Endodermal cell (in vitro differentiated cells): ENCODE data around the gene TECR. TPM values are rescaled to one million over a fixed set of nuclear protein-coding genes. Genes with fewer than 3 reads are reported as not detected.
A peak's percentile ranks its signal among the peaks of the same experiment; 100 is the strongest.

Source experiments
- DNase-seq: peaks from one replicate; pipeline ENCODE4 v3.0.0-alpha.2; 2017
- H3K27ac ChIP-seq: 2 replicates; pipeline ENCODE4 v1.5.1; 2013; ENCODE audit warnings: mild to moderate bottlenecking, low read depth, low read length, moderate library complexity
- H3K27me3 ChIP-seq: 2 replicates; pipeline ENCODE4 v1.6.1; 2013; ENCODE audit warnings: mild to moderate bottlenecking, low read length, moderate library complexity; ENCODE audit not compliant: insufficient read depth, control insufficient read depth, poor library complexity, severe bottlenecking
- H3K36me3 ChIP-seq: 2 replicates; pipeline ENCODE4 v1.7.0; 2013; ENCODE audit warnings: mild to moderate bottlenecking, low read length, moderate library complexity; ENCODE audit not compliant: control insufficient read depth, insufficient read depth
- H3K4me1 ChIP-seq: one replicate; pipeline ENCODE4 v1.7.0; 2013; ENCODE audit warnings: low read length; ENCODE audit not compliant: control insufficient read depth, insufficient read depth
- H3K4me3 ChIP-seq: 2 replicates; pipeline ENCODE4 v1.5.1; 2013; ENCODE audit warnings: mild to moderate bottlenecking, low read length, moderate library complexity
- H3K9ac ChIP-seq: 2 replicates; pipeline ENCODE4 v1.6.1; 2013; ENCODE audit warnings: mild to moderate bottlenecking, low read length, moderate library complexity; ENCODE audit not compliant: poor library complexity, severe bottlenecking; ENCODE audit errors: extremely low read depth
- H3K9me3 ChIP-seq: 2 replicates; pipeline ENCODE4 v1.6.1; 2013; ENCODE audit warnings: mild to moderate bottlenecking, low read length, moderate library complexity; ENCODE audit not compliant: control insufficient read depth
- H3K27ac Mint-ChIP-seq: 2 replicates; pipeline ENCODE4 v1.8.0; 2020; ENCODE audit warnings: mixed read lengths
- H3K27me3 Mint-ChIP-seq: 2 replicates; pipeline ENCODE4 v1.8.0; 2021; ENCODE audit warnings: mild to moderate bottlenecking, mixed read lengths; ENCODE audit not compliant: insufficient read depth
- H3K36me3 Mint-ChIP-seq: 2 replicates; pipeline ENCODE4 v1.8.0; 2020; ENCODE audit warnings: low read depth, mixed read lengths
- H3K4me1 Mint-ChIP-seq: 2 replicates; pipeline ENCODE4 v1.8.0; 2020; ENCODE audit warnings: mixed read lengths
- H3K4me3 Mint-ChIP-seq: 2 replicates; pipeline ENCODE4 v1.8.0; 2020; ENCODE audit warnings: mild to moderate bottlenecking, moderate library complexity, mixed read lengths
- H3K9me3 Mint-ChIP-seq: 2 replicates; pipeline ENCODE4 v1.8.0; 2020; ENCODE audit warnings: mild to moderate bottlenecking, mixed read lengths
- WGBS, 2 experiments: methylation state at CpG; one replicate each; pipeline versions ENCODE4 v1.1.5 to v1.1.7; 2013; ENCODE audit warnings: missing lambda C conversion rate in 2 of 2, mixed read lengths in 1 of 2; ENCODE audit not compliant: insufficient coverage in 1 of 2, insufficient read length in 1 of 2; 5-methylcytosine and 5-hydroxymethylcytosine counted together
- total RNA-seq, 2 donors: library from RNA; stranded (reverse); fragmentation: NEBNext Ultra II Directional in 1 of 2; extraction: Animal tissue kit (Norgen Biotek cat#: 25700) in 1 of 2; gene quantifications; 2 replicates in 1 of 2; 3 replicates in 1 of 2; pipeline ENCODE4 v1.2.1, GENCODE V29; 2021
- TF ChIP-seq, protein P1 (sequence below): fragments of 200-600 bp; sonication (generic); conservative IDR thresholded peaks from 2 replicates; pipeline ENCODE4 v1.5.0; 2021; ENCODE audit warnings: antibody characterized with exemption, mild to moderate bottlenecking

Gene TECR
- total RNA-seq, 2 donors from 2014 or later, result 127 to 140 TPM

DNA sequence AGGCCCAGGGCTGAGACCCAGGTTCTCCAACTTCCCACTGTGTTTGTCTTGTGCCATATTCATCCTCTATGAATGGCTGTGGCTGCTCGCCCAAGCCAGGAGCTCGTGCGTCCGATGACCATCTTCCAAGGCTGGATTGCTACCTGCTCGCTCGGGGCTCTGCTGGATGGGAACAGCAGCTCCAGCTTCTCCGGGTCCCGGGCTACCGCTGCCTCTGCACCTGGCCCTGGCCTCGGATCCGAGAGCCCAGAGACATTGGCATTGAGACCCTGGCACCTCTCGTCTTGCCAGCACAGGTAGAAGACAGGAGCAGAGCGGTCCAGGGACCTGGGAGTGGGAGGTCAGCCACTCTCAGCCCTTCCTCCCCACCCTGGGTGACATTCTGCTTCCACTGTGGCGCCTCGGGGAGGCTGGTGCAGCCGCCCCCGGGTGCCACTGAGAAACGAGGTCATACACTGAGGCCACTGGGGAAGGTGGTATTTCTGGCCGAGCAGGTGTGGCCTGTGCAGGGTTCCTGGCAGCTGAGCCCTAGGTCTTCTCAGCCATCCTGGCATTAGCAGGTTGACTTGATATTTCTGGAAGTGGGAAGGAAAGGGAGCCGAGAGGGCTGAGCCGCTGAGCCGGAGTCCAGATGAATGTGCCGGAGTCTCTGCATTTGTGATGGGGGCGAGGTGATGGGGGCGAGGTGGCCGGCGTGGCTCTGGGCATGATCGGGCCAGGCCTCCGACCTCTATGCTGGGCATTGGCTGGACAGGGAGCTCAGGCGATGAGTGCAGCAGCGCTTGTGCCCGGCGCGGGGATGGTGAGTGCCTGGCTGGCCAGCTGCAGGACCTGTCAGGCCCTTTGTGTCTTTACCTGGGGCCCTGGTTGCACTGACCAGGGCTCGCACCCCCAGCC is 23.9 kb downstream of the TECR start:
- H3K4me1 Mint-ChIP-seq, result peaks cover 5% of the 10 kb centered on the region
- no peak for DNase-seq
- no peaks in the 10 kb centered on the region for H3K27me3 Mint-ChIP-seq
- H3K36me3 ChIP-seq, result peaks cover 5% of the 10 kb centered on the region
- H3K27me3 ChIP-seq, result no peaks in the 10 kb centered on the region
- H3K9me3 ChIP-seq, result no peaks in the 10 kb centered on the region
- no peaks in the 10 kb centered on the region for H3K9me3 Mint-ChIP-seq
- peaks cover 15% of the 10 kb centered on the region for H3K36me3 Mint-ChIP-seq
- no peak overlapping the region for H3K9ac ChIP-seq
- no peak overlapping the region for H3K27ac ChIP-seq
- no peaks in the 10 kb centered on the region for H3K4me1 ChIP-seq
- no peak overlapping the region for H3K4me3 Mint-ChIP-seq
- TF ChIP-seq, protein P1, sequence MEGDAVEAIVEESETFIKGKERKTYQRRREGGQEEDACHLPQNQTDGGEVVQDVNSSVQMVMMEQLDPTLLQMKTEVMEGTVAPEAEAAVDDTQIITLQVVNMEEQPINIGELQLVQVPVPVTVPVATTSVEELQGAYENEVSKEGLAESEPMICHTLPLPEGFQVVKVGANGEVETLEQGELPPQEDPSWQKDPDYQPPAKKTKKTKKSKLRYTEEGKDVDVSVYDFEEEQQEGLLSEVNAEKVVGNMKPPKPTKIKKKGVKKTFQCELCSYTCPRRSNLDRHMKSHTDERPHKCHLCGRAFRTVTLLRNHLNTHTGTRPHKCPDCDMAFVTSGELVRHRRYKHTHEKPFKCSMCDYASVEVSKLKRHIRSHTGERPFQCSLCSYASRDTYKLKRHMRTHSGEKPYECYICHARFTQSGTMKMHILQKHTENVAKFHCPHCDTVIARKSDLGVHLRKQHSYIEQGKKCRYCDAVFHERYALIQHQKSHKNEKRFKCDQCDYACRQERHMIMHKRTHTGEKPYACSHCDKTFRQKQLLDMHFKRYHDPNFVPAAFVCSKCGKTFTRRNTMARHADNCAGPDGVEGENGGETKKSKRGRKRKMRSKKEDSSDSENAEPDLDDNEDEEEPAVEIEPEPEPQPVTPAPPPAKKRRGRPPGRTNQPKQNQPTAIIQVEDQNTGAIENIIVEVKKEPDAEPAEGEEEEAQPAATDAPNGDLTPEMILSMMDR, result no peak
- H3K4me3 ChIP-seq, result no peak overlapping the region
- WGBS, 2 experiments, result 92 to 94% methylated on average over 23 to 35 of the region's 35 CpGs
- H3K27ac Mint-ChIP-seq, result peak overlapping the region; percentile 13

DNA sequence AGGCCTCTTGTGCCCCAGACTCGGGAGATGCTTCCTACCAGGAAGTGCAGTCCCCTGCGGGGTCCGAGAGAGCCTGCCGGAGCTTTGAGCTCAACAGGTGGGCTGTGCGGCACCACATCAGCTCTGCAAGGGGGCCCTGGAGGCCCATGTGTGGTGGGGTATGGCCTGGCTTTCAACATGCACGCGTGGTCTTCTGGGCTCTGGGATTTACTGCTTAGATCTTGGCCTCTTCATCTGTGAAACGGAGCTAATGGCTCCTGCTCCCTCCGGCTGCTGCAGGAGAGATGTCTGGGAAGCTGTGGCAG is 24.5 kb downstream of the TECR start:
- Mint-ChIP-seq H3K27me3 (no peaks in the 10 kb centered on the region), H3K9me3 (no peaks in the 10 kb centered on the region), H3K4me3 (no peak overlapping the region), H3K27ac (peak overlapping the region; percentile 56), H3K4me1 (peaks cover 10% of the 10 kb centered on the region), H3K36me3 (peaks cover 9% of the 10 kb centered on the region)
- H3K27ac ChIP-seq, result no peak overlapping the region
- no peaks in the 10 kb centered on the region for H3K27me3 ChIP-seq
- DNase-seq, result no peak
- H3K4me3 ChIP-seq, result no peak overlapping the region
- 81 to 87% methylated on average over 9 of the region's 9 CpGs for WGBS, 2 experiments
- TF ChIP-seq, protein P1, result no peak
- H3K9me3 ChIP-seq, result no peaks in the 10 kb centered on the region
- H3K36me3 ChIP-seq, result no peaks in the 10 kb centered on the region
- H3K4me1 ChIP-seq, result no peaks in the 10 kb centered on the region
- H3K9ac ChIP-seq, result no peak overlapping the region

DNA sequence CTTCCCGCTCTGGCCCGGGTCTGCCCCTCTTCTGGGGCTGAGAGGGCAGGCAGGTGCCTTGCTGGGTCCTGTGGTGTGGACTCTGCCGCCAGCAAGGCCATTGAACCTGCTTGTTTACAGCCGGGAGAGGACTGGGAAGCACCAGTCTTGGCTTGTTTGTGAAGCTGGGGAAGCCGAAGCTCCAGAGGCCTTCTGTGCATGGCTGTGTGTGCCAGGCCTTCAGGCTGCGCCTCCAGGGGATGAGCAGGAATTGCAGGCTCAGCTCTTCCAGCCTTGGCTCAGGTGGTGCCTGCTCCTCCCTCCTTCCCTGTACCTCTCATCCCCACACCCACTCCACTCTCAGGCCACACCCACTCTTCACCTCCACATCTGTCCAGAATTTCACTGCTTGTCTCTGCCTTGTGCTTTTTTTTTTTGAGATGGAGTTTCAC is 25.0 kb downstream of the TECR start:
- no peak overlapping the region for H3K4me3 Mint-ChIP-seq
- H3K9me3 Mint-ChIP-seq, result no peaks in the 10 kb centered on the region
- H3K27me3 Mint-ChIP-seq, result no peaks in the 10 kb centered on the region
- H3K9ac ChIP-seq, result no peak overlapping the region
- H3K4me1 Mint-ChIP-seq, result peaks cover 10% of the 10 kb centered on the region
- WGBS, 2 experiments, result 70% methylated on average over 6 of the region's 6 CpGs; no CpG with 5 or more reads in 1 of the 2 experiments
- DNase-seq, result no peak
- no peaks in the 10 kb centered on the region for H3K4me1 ChIP-seq
- H3K36me3 ChIP-seq, result no peaks in the 10 kb centered on the region
- H3K27ac Mint-ChIP-seq, result no peak overlapping the region
- no peak overlapping the region for H3K4me3 ChIP-seq
- no peaks in the 10 kb centered on the region for H3K9me3 ChIP-seq
- no peak overlapping the region for H3K27ac ChIP-seq
- TF ChIP-seq, protein P1, result peak; percentile 37
- H3K27me3 ChIP-seq, result no peaks in the 10 kb centered on the region
- H3K36me3 Mint-ChIP-seq, result peaks cover 7% of the 10 kb centered on the region
